ENCODE measurements around the gene RHOH. TPM values are rescaled to one million over a fixed set of nuclear protein-coding genes. Genes with fewer than 3 reads are reported as not detected.

Gene RHOH
- total RNA-seq, 3 donors from 2014 or later (not counting 1 experiment from before 2014, with no cell fraction given) = 195 to 233 (median 195) TPM

GRCh38 chr4:40211224-40212185 lies 14.7 kb downstream of the RHOH start:
- WGBS (ENCODE audit: insufficient coverage) = 76% methylated on average over 11 of the region's 13 CpGs
- H3K9me3 ChIP-seq (ENCODE audit: control insufficient read depth, insufficient read depth, low read length) = no peaks in the 10 kb centered on the region
- H3K27ac ChIP-seq (ENCODE audit: low read length) = no peak overlapping the region
- intact Hi-C loops (cut with micrococcal nuclease) = no loop called here
- no peaks in the 10 kb centered on the region for H3K9me3 Mint-ChIP-seq
- H3K27me3 Mint-ChIP-seq (ENCODE audit: low read depth in 2 of 2) = no peaks in the 10 kb centered on the region
- peak overlapping the region in 1 of 2 donors; percentile 56 for H3K27ac Mint-ChIP-seq
- no peaks in the 10 kb centered on the region for H3K36me3 Mint-ChIP-seq
- DNase-seq = peak in 1 of 2 donors; percentile 54
- peaks cover 85 to 87% of the 10 kb centered on the region in 2 donors for H3K4me1 Mint-ChIP-seq
- ATAC-seq = no peak
- no peak for TF ChIP-seq CTCF (IDR thresholded peaks at IDR 0.05)
- peaks cover 35% of the 10 kb centered on the region for H3K36me3 ChIP-seq (ENCODE audit: control insufficient read depth, insufficient read depth, low read length)
- peak overlapping the region; percentile 2 for H3K4me3 Mint-ChIP-seq
- peaks cover 53% of the 10 kb centered on the region for H3K4me1 ChIP-seq (ENCODE audit: control insufficient read depth, insufficient read depth, low read length)
- no peaks in the 10 kb centered on the region for H3K27me3 ChIP-seq (ENCODE audit: control insufficient read depth, insufficient read depth, low read length)
- no peak overlapping the region for H3K4me3 ChIP-seq (ENCODE audit: low read length)

- Histone ChIP-seq H3K27ac (ENCODE audit: low read length) (no peak overlapping the region), H3K27me3 (ENCODE audit: control insufficient read depth, insufficient read depth, low read length) (no peaks in the 10 kb centered on the region), H3K4me3 (ENCODE audit: low read length) (no peak overlapping the region), H3K36me3 (ENCODE audit: control insufficient read depth, insufficient read depth, low read length) (peaks cover 36% of the 10 kb centered on the region), H3K4me1 (ENCODE audit: control insufficient read depth, insufficient read depth, low read length) (peaks cover 45% of the 10 kb centered on the region), H3K9me3 (ENCODE audit: control insufficient read depth, insufficient read depth, low read length) (no peaks in the 10 kb centered on the region)
- no peak for TF ChIP-seq CTCF (IDR thresholded peaks at IDR 0.05)
- 44% methylated on average over 2 of the region's 6 CpGs for WGBS (ENCODE audit: insufficient coverage)
- peak in 1 of 2 donors; percentile 48 for DNase-seq
- ATAC-seq = no peak
- Mint-ChIP-seq H3K27me3 (ENCODE audit: low read depth in 2 of 2) (no peaks in the 10 kb centered on the region), H3K4me3 (peak overlapping the region; percentile 58), H3K36me3 (no peaks in the 10 kb centered on the region), H3K27ac (peak overlapping the region; percentile 56 to 64), H3K9me3 (no peaks in the 10 kb centered on the region), H3K4me1 (peaks cover 77 to 94% of the 10 kb centered on the region in 2 donors)
- intact Hi-C loops (cut with micrococcal nuclease) = no loop called here
These were observed 16.1 kb downstream of the RHOH start for GRCh38 chr4:40212674-40213527.

GRCh38 chr4:40214038-40214437 lies 17.2 kb downstream of the RHOH start:
- no peak overlapping the region for H3K4me3 ChIP-seq (ENCODE audit: low read length)

More at GRCh38 chr4:40214038-40214437, 17.2 kb downstream of the RHOH start:
- TF ChIP-seq CTCF (IDR thresholded peaks at IDR 0.05) = no peak
- Mint-ChIP-seq H3K4me1 (peaks cover 79 to 95% of the 10 kb centered on the region in 2 donors), H3K27ac (peak overlapping the region; percentile 56 to 64), H3K9me3 (no peaks in the 10 kb centered on the region), H3K36me3 (no peaks in the 10 kb centered on the region), H3K27me3 (ENCODE audit: low read depth in 2 of 2) (no peaks in the 10 kb centered on the region), H3K4me3 (peak overlapping the region; percentile 5)
- H3K4me1 ChIP-seq (ENCODE audit: control insufficient read depth, insufficient read depth, low read length) = peaks cover 56% of the 10 kb centered on the region
- WGBS (ENCODE audit: insufficient coverage) = 74% methylated on average over 7 of the region's 7 CpGs
- peaks cover 36% of the 10 kb centered on the region for H3K36me3 ChIP-seq (ENCODE audit: control insufficient read depth, insufficient read depth, low read length)
- H3K9me3 ChIP-seq (ENCODE audit: control insufficient read depth, insufficient read depth, low read length) = no peaks in the 10 kb centered on the region
- ATAC-seq (peak in 2 of 3 donors; percentile 53 to 55), DNase-seq (peak in 1 of 2 donors; percentile 89)
- intact Hi-C loops (cut with micrococcal nuclease) = no loop called here
- no peaks in the 10 kb centered on the region for H3K27me3 ChIP-seq (ENCODE audit: control insufficient read depth, insufficient read depth, low read length)
- H3K27ac ChIP-seq (ENCODE audit: low read length) = peak overlapping the region; percentile 4
